Liver (tissue), 3 donors: ENCODE data around the gene FBP2.

Experiments used
- EGR1 ChIP-seq, 2 donors: IDR thresholded peaks; 2 replicates each; pipeline ENCODE4 v1.6.1; 2016 to 2018; ENCODE audit warnings: antibody characterized with exemption in 2 of 2, low read depth in 2 of 2
- FOXA1 ChIP-seq: IDR thresholded peaks from 2 replicates; pipeline ENCODE4 v1.6.1; 2016; ENCODE audit warnings: antibody characterized with exemption
- GABPA ChIP-seq, 2 donors: IDR thresholded peaks in 1 of 2; conservative IDR thresholded peaks in 1 of 2; 2 replicates each; pipeline ENCODE4 v1.6.1; 2016; ENCODE audit warnings: antibody characterized with exemption in 2 of 2, mild to moderate bottlenecking in 1 of 2, moderate library complexity in 1 of 2
- NR2F2 ChIP-seq: IDR thresholded peaks from 2 replicates; pipeline ENCODE4 v1.6.1; 2016; ENCODE audit warnings: antibody characterized with exemption
- RAD21 ChIP-seq, 2 donors: IDR thresholded peaks; 2 replicates each; pipeline ENCODE4 v1.6.1; 2016; ENCODE audit warnings: antibody characterized with exemption in 2 of 2, mild to moderate bottlenecking in 2 of 2
- SP1 ChIP-seq: IDR thresholded peaks from 2 replicates; pipeline ENCODE4 v1.6.1; 2018; ENCODE audit warnings: antibody characterized with exemption, mild to moderate bottlenecking
- TAF1 ChIP-seq: conservative IDR thresholded peaks from 2 replicates; pipeline ENCODE4 v1.6.1; 2016; ENCODE audit warnings: antibody characterized with exemption, mild to moderate bottlenecking
- TF ChIP-seq, protein P1 (sequence below): IDR thresholded peaks from 2 replicates; pipeline ENCODE4 v1.6.1; 2016; ENCODE audit warnings: antibody characterized with exemption, mild to moderate bottlenecking
- TF ChIP-seq, protein P2 (sequence below): fragments of 150-350 bp; IDR thresholded peaks from 2 replicates; pipeline ENCODE4 v1.5.1; 2017; ENCODE audit warnings: improper control_type of control experiment, low read depth, low read length; ENCODE audit not compliant: missing input control
- TF ChIP-seq, protein P3 (sequence below): IDR thresholded peaks from 2 replicates; pipeline ENCODE4 v1.6.1; 2016; ENCODE audit warnings: antibody characterized with exemption
- TF ChIP-seq, protein P4 (sequence below): IDR thresholded peaks from 2 replicates; pipeline ENCODE4 v1.6.1; 2016; ENCODE audit warnings: antibody characterized with exemption
- donor health status: healthy.
- donor health status: healthy.

DNA sequence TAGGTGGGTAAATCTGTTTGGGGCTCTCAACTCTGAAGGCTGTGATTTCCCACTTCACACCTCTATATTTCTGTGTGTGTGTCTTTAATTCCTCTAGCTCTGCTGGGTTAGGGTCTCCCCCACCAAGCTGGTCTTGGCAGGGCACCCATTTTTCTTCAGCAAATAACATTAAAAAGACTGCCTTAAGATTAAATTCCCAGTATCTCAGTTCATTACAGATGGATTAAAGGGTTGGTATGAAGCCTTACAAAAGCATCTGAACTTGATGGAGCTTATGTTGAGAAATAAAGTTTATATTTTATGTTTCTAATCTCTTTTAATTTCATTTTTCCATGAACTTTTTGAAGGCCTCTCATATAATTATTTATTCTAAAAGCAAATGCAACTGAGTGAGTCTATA is 27.1 kb downstream of the FBP2 start:
- TF ChIP-seq, protein P1, sequence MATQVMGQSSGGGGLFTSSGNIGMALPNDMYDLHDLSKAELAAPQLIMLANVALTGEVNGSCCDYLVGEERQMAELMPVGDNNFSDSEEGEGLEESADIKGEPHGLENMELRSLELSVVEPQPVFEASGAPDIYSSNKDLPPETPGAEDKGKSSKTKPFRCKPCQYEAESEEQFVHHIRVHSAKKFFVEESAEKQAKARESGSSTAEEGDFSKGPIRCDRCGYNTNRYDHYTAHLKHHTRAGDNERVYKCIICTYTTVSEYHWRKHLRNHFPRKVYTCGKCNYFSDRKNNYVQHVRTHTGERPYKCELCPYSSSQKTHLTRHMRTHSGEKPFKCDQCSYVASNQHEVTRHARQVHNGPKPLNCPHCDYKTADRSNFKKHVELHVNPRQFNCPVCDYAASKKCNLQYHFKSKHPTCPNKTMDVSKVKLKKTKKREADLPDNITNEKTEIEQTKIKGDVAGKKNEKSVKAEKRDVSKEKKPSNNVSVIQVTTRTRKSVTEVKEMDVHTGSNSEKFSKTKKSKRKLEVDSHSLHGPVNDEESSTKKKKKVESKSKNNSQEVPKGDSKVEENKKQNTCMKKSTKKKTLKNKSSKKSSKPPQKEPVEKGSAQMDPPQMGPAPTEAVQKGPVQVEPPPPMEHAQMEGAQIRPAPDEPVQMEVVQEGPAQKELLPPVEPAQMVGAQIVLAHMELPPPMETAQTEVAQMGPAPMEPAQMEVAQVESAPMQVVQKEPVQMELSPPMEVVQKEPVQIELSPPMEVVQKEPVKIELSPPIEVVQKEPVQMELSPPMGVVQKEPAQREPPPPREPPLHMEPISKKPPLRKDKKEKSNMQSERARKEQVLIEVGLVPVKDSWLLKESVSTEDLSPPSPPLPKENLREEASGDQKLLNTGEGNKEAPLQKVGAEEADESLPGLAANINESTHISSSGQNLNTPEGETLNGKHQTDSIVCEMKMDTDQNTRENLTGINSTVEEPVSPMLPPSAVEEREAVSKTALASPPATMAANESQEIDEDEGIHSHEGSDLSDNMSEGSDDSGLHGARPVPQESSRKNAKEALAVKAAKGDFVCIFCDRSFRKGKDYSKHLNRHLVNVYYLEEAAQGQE, result no peak
- TF ChIP-seq FOXA1 (no peak), RAD21 (IDR thresholded peaks at IDR 0.05) (no peak), NR2F2 (no peak), TAF1 (no peak), SP1 (no peak), GABPA (IDR thresholded peaks at IDR 0.05 in 1 of 2, conservative IDR thresholded peaks at IDR 0.05 in 1 of 2) (no peak), EGR1 (IDR thresholded peaks at IDR 0.05; ENCODE audit: low read depth in 2 of 2) (no peak)
- TF ChIP-seq, protein P2, sequence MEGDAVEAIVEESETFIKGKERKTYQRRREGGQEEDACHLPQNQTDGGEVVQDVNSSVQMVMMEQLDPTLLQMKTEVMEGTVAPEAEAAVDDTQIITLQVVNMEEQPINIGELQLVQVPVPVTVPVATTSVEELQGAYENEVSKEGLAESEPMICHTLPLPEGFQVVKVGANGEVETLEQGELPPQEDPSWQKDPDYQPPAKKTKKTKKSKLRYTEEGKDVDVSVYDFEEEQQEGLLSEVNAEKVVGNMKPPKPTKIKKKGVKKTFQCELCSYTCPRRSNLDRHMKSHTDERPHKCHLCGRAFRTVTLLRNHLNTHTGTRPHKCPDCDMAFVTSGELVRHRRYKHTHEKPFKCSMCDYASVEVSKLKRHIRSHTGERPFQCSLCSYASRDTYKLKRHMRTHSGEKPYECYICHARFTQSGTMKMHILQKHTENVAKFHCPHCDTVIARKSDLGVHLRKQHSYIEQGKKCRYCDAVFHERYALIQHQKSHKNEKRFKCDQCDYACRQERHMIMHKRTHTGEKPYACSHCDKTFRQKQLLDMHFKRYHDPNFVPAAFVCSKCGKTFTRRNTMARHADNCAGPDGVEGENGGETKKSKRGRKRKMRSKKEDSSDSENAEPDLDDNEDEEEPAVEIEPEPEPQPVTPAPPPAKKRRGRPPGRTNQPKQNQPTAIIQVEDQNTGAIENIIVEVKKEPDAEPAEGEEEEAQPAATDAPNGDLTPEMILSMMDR, result no peak
- TF ChIP-seq, protein P3, sequence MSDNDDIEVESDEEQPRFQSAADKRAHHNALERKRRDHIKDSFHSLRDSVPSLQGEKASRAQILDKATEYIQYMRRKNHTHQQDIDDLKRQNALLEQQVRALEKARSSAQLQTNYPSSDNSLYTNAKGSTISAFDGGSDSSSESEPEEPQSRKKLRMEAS, result no peak
- TF ChIP-seq, protein P4, sequence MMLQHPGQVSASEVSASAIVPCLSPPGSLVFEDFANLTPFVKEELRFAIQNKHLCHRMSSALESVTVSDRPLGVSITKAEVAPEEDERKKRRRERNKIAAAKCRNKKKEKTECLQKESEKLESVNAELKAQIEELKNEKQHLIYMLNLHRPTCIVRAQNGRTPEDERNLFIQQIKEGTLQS, result no peak
